ENCODE measurements around the gene KRTAP10-1.

KRTAP10-1 gene

DNA sequence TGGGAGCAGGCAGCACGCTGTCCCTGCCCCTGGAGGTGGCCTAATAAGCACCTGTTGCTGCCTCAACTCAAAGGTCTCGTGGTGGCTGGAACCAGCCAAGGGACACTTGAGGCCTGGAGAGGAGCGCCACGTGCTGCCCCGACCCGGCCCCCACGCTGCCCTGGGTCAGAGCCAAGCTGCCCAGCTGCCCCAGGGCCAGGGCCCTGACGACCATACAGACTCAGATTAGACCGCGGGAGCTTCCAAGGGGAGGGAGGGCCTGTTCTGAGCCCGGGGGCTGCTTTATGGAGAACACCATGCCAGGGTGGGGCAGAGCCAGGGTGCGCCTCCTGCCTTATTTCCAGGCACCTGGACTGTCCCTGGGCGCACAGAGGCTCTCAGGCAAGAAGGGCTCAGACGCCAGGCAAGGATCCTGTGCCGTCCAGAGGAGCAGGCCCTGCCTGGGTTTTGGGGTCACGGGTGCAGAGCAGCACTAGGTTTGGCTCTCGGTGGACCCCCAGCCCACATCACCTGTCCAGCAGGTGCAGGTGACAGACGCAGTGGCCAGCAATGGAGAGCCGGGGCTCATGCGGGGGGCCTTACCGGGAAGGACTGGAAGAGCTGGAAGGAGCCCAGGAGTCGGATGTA lies 18.6 kb downstream of the KRTAP10-1 start:
- Histone ChIP-seq H3K4me1 (ENCODE audit: insufficient read depth, low read length) (no peaks in the 10 kb centered on the region), H4K20me1 (ENCODE audit: insufficient read depth, low read length) (no peaks in the 10 kb centered on the region), H3K27ac (ENCODE audit: low read length) (no peak overlapping the region), H3K4me2 (ENCODE audit: insufficient read depth, low read length) (no peak overlapping the region), H3K4me3 (ENCODE audit: low read depth in 1 of 2, low read length in 2 of 2) (no peak overlapping the region), H3K27me3 (ENCODE audit: insufficient read depth, low read length, poor library complexity) (no peaks in the 10 kb centered on the region), H3K9me3 (ENCODE audit: insufficient read depth, low read length, severe bottlenecking) (no peaks in the 10 kb centered on the region), H3K36me3 (ENCODE audit: insufficient read depth, low read length) (no peaks in the 10 kb centered on the region), H2AFZ (ENCODE audit: low read depth, low read length) (no peak overlapping the region), H3K79me2 (ENCODE audit: insufficient read depth, low read length) (no peaks in the 10 kb centered on the region), H3K9ac (ENCODE audit: low read depth, low read length) (no peak overlapping the region)
- TF ChIP-seq, protein P1, sequence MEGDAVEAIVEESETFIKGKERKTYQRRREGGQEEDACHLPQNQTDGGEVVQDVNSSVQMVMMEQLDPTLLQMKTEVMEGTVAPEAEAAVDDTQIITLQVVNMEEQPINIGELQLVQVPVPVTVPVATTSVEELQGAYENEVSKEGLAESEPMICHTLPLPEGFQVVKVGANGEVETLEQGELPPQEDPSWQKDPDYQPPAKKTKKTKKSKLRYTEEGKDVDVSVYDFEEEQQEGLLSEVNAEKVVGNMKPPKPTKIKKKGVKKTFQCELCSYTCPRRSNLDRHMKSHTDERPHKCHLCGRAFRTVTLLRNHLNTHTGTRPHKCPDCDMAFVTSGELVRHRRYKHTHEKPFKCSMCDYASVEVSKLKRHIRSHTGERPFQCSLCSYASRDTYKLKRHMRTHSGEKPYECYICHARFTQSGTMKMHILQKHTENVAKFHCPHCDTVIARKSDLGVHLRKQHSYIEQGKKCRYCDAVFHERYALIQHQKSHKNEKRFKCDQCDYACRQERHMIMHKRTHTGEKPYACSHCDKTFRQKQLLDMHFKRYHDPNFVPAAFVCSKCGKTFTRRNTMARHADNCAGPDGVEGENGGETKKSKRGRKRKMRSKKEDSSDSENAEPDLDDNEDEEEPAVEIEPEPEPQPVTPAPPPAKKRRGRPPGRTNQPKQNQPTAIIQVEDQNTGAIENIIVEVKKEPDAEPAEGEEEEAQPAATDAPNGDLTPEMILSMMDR (IDR thresholded peaks at IDR 0.05; ENCODE audit: borderline replicate concordance, extremely low read depth, low read length, poor library complexity, severe bottlenecking): no peak
- no peak for TF ChIP-seq EZH2 (IDR thresholded peaks at IDR 0.05; ENCODE audit: borderline replicate concordance, low read depth, low read length, severe bottlenecking)
- DNase-seq (no peak), ATAC-seq (ENCODE audit: insufficient read depth, low read depth) (no peak)

DNA sequence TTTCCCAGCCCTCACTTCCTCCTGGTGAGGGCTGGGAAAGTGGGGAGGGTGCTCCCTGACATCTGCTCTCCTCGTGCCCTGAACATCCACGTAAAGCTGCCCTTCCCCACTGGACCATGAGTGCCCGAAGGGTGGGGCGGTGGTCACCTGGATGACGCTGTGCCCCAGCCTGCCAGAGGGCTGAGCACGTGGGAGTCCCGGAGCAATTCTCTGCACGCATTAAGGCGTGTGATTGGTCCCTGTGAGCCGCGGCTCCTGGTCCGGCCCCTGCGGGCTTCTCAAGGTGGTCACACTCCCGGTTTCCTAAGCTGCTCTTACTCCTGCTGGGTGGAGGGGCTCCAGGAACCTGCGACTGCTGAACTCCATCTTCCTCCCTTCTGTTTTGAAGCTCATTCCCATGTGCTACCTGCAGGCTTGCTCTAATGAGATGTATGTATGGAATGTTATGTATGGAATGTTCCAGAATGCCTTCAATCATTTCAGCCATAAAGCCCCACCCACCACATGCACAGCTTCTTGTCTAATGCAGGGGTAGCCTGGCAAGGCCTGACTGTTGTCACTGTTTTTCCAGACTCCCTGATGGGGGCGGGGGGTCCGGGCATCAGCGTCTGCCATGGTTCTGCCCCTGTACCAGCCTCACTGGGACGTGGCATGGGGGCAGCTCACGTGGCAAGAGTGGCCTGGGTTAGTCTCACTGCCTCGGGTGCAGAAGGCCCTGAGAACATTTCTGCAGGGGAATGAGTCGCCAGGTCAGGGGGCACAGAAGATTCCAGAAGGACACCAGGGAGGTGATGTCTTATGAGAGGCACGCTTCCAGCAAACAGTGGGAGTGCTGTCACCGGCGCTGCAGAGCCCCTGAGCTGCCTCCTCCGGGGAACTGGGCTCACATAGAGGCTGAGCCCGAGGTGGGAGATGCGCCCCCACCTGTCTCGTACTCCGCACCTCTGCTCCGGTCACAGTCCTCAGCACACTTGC lies 19.4 kb downstream of the KRTAP10-1 start:
- Histone ChIP-seq H3K4me1 (ENCODE audit: insufficient read depth, low read length) (no peaks in the 10 kb centered on the region), H3K27me3 (ENCODE audit: insufficient read depth, low read length, poor library complexity) (no peaks in the 10 kb centered on the region), H2AFZ (ENCODE audit: low read depth, low read length) (no peak overlapping the region), H3K4me2 (ENCODE audit: insufficient read depth, low read length) (no peak overlapping the region), H3K27ac (ENCODE audit: low read length) (no peak overlapping the region), H3K36me3 (ENCODE audit: insufficient read depth, low read length) (no peaks in the 10 kb centered on the region), H3K4me3 (ENCODE audit: low read depth in 1 of 2, low read length in 2 of 2) (no peak overlapping the region), H3K9me3 (ENCODE audit: insufficient read depth, low read length, severe bottlenecking) (no peaks in the 10 kb centered on the region), H3K79me2 (ENCODE audit: insufficient read depth, low read length) (no peaks in the 10 kb centered on the region), H3K9ac (ENCODE audit: low read depth, low read length) (no peak overlapping the region), H4K20me1 (ENCODE audit: insufficient read depth, low read length) (no peaks in the 10 kb centered on the region)
- ATAC-seq (ENCODE audit: insufficient read depth, low read depth) (no peak), DNase-seq (no peak)
- no peak for TF ChIP-seq EZH2 (IDR thresholded peaks at IDR 0.05; ENCODE audit: borderline replicate concordance, low read depth, low read length, severe bottlenecking)
- TF ChIP-seq, protein P1 (IDR thresholded peaks at IDR 0.05; ENCODE audit: borderline replicate concordance, extremely low read depth, low read length, poor library complexity, severe bottlenecking): no peak

DNA sequence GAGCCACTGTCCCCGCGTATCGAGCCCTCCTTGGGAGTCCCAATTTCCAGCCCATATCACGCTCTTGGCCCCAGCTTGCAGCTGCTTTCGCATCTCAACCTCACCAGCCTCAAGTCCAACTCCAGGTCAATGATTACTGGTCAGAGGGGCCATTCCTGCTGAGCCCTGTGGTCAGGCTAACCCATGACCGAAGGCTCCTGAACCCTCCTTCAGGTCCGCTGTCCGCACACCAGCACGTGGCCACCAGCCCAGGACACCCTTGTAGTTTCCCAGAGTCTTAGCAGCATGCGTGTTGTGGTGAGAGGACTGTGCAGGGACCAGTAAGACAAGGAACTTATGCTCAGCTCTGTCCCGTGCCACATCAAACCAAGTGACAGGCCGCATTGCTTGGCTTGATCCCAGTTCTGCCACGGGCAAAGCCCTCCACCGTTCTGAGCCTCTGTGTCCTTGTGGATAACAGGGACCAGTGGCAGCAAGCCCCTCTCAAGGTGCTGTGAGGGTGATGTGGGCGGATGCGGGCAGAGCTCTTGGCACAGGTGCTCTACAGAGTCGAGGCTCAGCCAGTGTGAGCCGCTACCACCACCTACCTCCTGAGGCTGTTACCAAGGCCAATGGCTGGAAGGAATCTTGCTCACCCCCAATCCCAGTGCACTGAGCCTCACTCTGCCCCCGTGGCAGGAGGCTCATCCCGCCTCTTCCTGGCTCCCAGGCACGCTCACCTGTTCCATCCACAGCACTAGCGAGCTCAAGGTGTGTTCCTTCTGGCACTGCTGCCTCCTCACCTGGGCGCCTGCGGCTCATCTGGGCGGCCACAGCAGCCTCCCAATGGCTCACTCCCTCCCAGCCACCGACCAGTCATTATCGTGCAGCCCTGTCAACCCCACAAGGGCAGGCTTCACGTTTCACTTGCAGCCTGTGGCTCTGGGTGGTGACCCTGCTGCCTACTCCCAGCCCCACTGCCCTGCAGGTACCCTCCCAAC lies 20.4 kb downstream of the KRTAP10-1 start:
- Histone ChIP-seq H3K4me2 (ENCODE audit: insufficient read depth, low read length) (no peak overlapping the region), H3K9me3 (ENCODE audit: insufficient read depth, low read length, severe bottlenecking) (no peaks in the 10 kb centered on the region), H3K36me3 (ENCODE audit: insufficient read depth, low read length) (no peaks in the 10 kb centered on the region), H3K4me3 (ENCODE audit: low read depth in 1 of 2, low read length in 2 of 2) (no peak overlapping the region), H3K4me1 (ENCODE audit: insufficient read depth, low read length) (no peaks in the 10 kb centered on the region), H3K79me2 (ENCODE audit: insufficient read depth, low read length) (no peaks in the 10 kb centered on the region), H3K27ac (ENCODE audit: low read length) (no peak overlapping the region), H4K20me1 (ENCODE audit: insufficient read depth, low read length) (no peaks in the 10 kb centered on the region), H2AFZ (ENCODE audit: low read depth, low read length) (no peak overlapping the region), H3K27me3 (ENCODE audit: insufficient read depth, low read length, poor library complexity) (no peaks in the 10 kb centered on the region), H3K9ac (ENCODE audit: low read depth, low read length) (no peak overlapping the region)
- DNase-seq: no peak
- no peak for ATAC-seq (ENCODE audit: insufficient read depth, low read depth)
- no peak for TF ChIP-seq EZH2 (IDR thresholded peaks at IDR 0.05; ENCODE audit: borderline replicate concordance, low read depth, low read length, severe bottlenecking)
- TF ChIP-seq, protein P1 (IDR thresholded peaks at IDR 0.05; ENCODE audit: borderline replicate concordance, extremely low read depth, low read length, poor library complexity, severe bottlenecking): no peak

Measured in DND-41 (cell line).